Common myeloid progenitor, CD34-positive (primary cell): ENCODE measurements around the gene HBP1.

Experiments used
- CTCF ChIA-PET: fragments of 350-600 bp; sonication (Branson Sonifier 250); formaldehyde crosslinking; loops from one replicate; lab custom pipeline; 2021; ENCODE audit warnings: antibody characterized with exemption; lab: Charles Lee
- POLR2A ChIA-PET: fragments of 350-600 bp; sonication (Branson Sonifier 250); formaldehyde crosslinking; loops from one replicate; lab custom pipeline; 2021; ENCODE audit warnings: antibody characterized with exemption; lab: Charles Lee
- DNase-seq, 3 donors: peaks; one replicate each; pipeline versions ENCODE4 v3.0.0 to v3.0.0-alpha.2; 2013
- H3K27ac ChIP-seq, 2 experiments: 1 replicate in 1 of 2; 2 replicates in 1 of 2; pipeline ENCODE4 v1.7.0; 2013; ENCODE audit warnings: inconsistent platforms in 2 of 2, low read length in 2 of 2, mild to moderate bottlenecking in 2 of 2, low read depth in 1 of 2, moderate library complexity in 1 of 2; ENCODE audit not compliant: severe bottlenecking in 2 of 2, insufficient read depth in 1 of 2, poor library complexity in 1 of 2
- H3K27me3 ChIP-seq, 5 experiments: replicated peaks in 2 of 5; 1 replicate in 3 of 5; 2 replicates in 2 of 5; pipeline versions ENCODE4 v1.6.1 to v1.7.0; 2013; ENCODE audit warnings: low read length in 4 of 5, mild to moderate bottlenecking in 2 of 5, moderate library complexity in 2 of 5, inconsistent platforms in 1 of 5; ENCODE audit not compliant: insufficient read depth in 5 of 5, control insufficient read depth in 4 of 5
- H3K36me3 ChIP-seq, 4 experiments: 1 replicate in 2 of 4; 2 replicates in 2 of 4; pipeline versions ENCODE4 v1.6.1 to v1.7.0; 2013; ENCODE audit warnings: low read length in 3 of 4, control low read depth in 1 of 4, mild to moderate bottlenecking in 1 of 4; ENCODE audit not compliant: control insufficient read depth in 4 of 4, insufficient read depth in 4 of 4
- H3K4me1 ChIP-seq, 4 experiments: 1 replicate in 3 of 4; 2 replicates in 1 of 4; pipeline versions ENCODE4 v1.6.1 to v1.7.1; 2013; ENCODE audit warnings: low read length in 3 of 4, mild to moderate bottlenecking in 3 of 4, control low read depth in 1 of 4, inconsistent platforms in 1 of 4, moderate library complexity in 1 of 4; ENCODE audit not compliant: control insufficient read depth in 4 of 4, insufficient read depth in 4 of 4; ENCODE audit errors: control extremely low read depth in 1 of 4
- H3K4me3 ChIP-seq, 7 experiments: 1 replicate in 4 of 7; 2 replicates in 3 of 7; pipeline versions ENCODE4 v1.5.1 to v1.7.0; 2013; ENCODE audit warnings: mild to moderate bottlenecking in 7 of 7, low read length in 6 of 7, moderate library complexity in 6 of 7, inconsistent platforms in 2 of 7, low read depth in 2 of 7, control low read depth in 1 of 7; ENCODE audit not compliant: insufficient read depth in 4 of 7, control insufficient read depth in 1 of 7; ENCODE audit errors: extremely low read depth in 1 of 7
- H3K9me3 ChIP-seq, 5 experiments: 1 replicate in 4 of 5; 2 replicates in 1 of 5; pipeline versions ENCODE4 v1.6.1 to v1.7.1; 2013; ENCODE audit warnings: low read length in 4 of 5, mild to moderate bottlenecking in 2 of 5, inconsistent platforms in 1 of 5, low read depth in 1 of 5, moderate library complexity in 1 of 5; ENCODE audit not compliant: control insufficient read depth in 4 of 5, insufficient read depth in 2 of 5; ENCODE audit errors: control extremely low read depth in 1 of 5
- WGBS: methylation state at CpG from one replicate; pipeline ENCODE4 v1.1.5; 2013; ENCODE audit not compliant: insufficient coverage; 5-methylcytosine and 5-hydroxymethylcytosine counted together

Gene HBP1

DNA sequence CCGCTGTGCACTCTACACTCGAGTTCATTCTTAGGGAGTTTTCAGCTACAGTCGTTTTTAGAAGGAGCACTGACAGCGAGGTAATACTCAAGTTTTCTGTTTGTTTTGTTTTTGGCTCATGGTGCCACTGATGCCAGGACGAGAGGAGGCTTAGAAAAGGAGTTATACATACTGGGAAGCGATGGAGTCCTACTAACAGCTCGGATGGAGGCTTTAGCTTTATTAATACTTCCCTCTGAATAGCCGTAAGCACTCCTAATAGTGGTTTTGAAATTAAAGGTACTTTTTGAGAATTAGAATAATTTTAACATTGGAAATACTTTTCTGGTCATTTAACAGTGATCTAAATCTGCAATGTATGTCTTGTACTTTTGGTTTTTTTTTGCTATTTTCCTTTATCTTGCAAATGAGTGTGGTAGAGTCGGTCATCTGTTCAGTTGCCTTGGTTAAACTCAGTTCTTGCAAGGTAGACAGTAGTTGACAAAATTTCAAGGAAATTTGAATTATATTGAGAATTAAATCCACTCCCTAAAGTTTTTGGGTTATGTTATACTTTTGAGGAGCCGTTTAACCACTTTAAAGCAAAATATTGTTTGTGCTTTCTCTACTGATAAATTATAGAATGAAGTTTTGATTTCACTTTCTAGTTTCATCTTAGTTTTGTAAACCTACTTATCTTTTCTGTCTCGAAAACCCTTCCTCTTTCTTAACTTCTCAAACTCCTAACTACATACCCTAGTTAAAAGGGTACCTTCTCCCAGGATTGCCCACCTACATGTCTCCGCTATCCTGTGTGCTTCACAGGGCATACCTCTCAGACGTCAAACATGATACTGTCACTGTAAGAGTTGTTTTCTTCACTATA, 1.5 kb downstream of the HBP1 start:
- peak overlapping the region; percentile 74 to 98 (median 87) for H3K4me3 ChIP-seq
- H3K36me3 ChIP-seq = peaks cover 0 to 4% (median 3%) of the 10 kb centered on the region in 4 experiments
- no peaks in the 10 kb centered on the region for H3K27me3 ChIP-seq
- H3K4me1 ChIP-seq = peaks cover 17 to 43% (median 28%) of the 10 kb centered on the region in 4 experiments
- H3K9me3 ChIP-seq = no peaks in the 10 kb centered on the region
- CTCF ChIA-PET = interaction anchor here (2.7 kb wide), 1 partner anchor 11 kb away, joined by 12 read pairs; no protein-coding TSS in a partner anchor
- POLR2A ChIA-PET = interaction anchor here (0.6 to 1.4 kb wide), 4 partner anchors 10 to 96 kb away, joined by 3 to 9 read pairs (median 4); no protein-coding TSS in a partner anchor
- 2% methylated on average over 7 of the region's 13 CpGs for WGBS
- peak in 2 of 3 donors; percentile 25 to 31 for DNase-seq
- H3K27ac ChIP-seq = peak overlapping the region; percentile 97 to 99

DNA sequence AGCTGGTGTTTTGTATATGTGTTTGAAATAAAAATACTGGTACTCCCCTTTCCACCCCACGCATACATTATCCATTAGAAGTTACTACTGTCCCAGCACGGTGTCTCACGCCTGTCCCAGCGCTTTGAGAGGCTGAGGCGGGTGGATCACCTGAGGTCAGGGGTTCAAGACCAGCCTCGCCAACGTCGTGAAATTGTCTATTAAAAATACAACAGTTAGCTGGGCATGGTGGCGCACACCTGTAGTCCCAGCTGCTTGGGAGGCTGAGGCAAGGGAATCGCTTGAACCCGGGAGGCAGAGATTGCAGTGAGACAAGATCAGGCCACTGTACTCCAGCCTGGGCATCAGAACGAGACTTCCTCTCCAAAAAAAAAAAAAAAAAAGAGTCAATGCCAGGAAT, 2.7 kb downstream of the HBP1 start:
- Histone ChIP-seq H3K4me1 (peaks cover 17 to 43% (median 28%) of the 10 kb centered on the region in 4 experiments), H3K9me3 (no peaks in the 10 kb centered on the region), H3K27ac (no peak overlapping the region), H3K27me3 (no peaks in the 10 kb centered on the region), H3K36me3 (peaks cover 0 to 4% (median 3%) of the 10 kb centered on the region in 4 experiments), H3K4me3 (peak overlapping the region in 1 of 7 experiments; percentile 10)
- CTCF ChIA-PET = no interaction called here
- WGBS = 100% methylated on average over 6 of the region's 12 CpGs
- POLR2A ChIA-PET = no interaction called here
- DNase-seq = no peak

DNA sequence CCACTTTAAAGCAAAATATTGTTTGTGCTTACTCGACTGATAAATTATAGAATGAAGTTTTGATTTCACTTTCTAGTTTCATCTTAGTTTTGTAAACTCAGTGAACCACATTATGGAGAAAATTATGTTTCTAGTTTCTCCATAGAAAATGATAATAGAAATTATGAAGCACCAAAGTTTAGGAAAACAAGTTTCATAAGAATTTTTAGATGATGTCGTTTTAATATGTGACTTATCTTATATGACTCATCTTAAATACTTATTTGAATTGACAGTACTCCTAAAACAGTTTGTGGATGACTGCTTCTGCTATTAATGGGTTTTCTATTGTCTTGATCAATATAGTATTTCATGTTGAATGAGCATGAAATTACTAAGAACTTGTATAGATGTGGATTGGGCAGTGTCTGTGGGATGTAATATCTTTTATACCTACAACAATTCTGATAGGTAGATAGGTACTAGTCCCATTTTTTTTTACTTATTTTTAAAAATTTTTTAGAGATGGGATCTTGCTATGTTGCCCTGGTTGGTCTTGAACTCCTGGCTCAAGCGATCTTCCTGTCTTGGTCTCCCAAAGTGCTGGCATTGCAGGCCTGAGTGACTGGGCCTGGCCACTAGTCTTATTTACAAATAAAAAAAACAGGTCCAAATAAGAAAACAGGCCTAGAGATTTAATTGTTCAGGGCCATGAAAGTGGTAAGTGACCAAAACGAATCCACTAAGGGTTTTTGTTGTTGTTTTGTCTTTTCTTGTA, 3.7 kb downstream of the HBP1 start:
- no peaks in the 10 kb centered on the region for H3K27me3 ChIP-seq
- no peak for DNase-seq
- H3K4me3 ChIP-seq = no peak overlapping the region
- peaks cover 0 to 4% (median 3%) of the 10 kb centered on the region in 4 experiments for H3K36me3 ChIP-seq
- POLR2A ChIA-PET = no interaction called here
- H3K9me3 ChIP-seq = no peaks in the 10 kb centered on the region
- CTCF ChIA-PET = interaction anchor here (2.1 kb wide), 1 partner anchor 10 kb away, joined by 7 read pairs; no protein-coding TSS in a partner anchor
- H3K27ac ChIP-seq = no peak overlapping the region
- peaks cover 17 to 43% (median 21%) of the 10 kb centered on the region in 4 experiments for H3K4me1 ChIP-seq
- WGBS = 80% methylated on average over 1 of the region's 4 CpGs

DNA sequence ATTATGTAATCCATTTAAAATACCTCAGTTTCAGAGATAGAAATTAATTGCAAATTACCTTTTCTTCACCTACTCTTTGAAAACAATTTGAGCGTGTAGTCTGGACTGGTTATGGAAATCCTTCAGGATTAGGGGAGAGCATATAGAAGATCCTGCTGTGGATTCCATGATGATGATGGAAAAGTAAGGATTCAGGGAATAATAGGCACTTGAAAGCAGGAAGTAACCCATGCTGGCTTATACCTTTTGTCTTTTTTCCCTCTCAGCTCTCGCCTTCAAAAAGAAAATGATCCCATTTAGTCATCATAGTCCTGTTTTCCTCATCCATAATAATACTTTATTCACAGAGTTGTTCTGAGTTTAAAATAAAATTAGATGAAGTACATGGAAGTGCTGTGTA, 4.4 kb downstream of the HBP1 start:
- no peak overlapping the region for H3K27ac ChIP-seq
- H3K27me3 ChIP-seq = no peaks in the 10 kb centered on the region
- peak overlapping the region in 1 of 7 experiments; percentile 15 for H3K4me3 ChIP-seq
- H3K4me1 ChIP-seq = peaks cover 11 to 38% (median 18%) of the 10 kb centered on the region in 4 experiments
- WGBS = no CpG with 5 or more reads among the region's 2 CpGs
- DNase-seq = no peak
- ChIA-PET POLR2A (no interaction called here), CTCF (interaction anchor here (1.0 to 2.1 kb wide), 4 partner anchors 9 to 21 kb away, joined by 5 to 11 read pairs (median 8); no protein-coding TSS in a partner anchor)
- no peaks in the 10 kb centered on the region for H3K9me3 ChIP-seq
- H3K36me3 ChIP-seq = peaks cover 0 to 4% (median 3%) of the 10 kb centered on the region in 4 experiments

DNA sequence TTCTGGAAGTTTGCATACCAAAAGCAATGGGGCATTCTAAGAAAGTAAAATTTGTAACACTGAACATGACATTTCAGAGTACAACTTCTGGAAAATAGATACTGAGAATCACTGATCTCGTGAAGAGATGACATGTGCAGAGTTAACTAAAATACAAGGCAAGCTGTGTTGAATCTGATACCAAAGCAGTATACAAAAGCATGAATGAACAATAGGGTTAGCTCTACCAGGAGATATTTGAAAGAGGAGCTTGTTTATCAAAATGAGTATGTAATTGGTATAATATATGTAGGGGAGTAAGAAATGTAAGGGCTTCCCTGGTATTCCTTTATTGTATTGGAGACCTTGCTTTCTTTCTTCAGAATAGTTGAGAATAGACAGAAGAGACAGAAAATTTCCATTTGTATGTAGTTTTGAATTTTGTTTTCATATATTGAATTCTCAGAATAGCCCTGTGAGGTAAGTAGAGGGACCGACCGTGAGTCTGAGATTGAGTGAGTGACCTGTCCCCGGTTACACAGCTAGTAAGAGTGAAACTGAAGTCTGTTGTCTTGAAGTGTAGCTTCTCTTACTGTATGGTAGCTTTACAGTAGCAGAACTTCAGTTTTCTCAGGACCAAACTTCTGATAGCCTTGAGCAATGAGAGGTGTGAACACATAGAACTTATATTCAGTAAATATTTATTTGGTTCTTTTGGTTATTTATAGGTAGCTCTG, 5.0 kb downstream of the HBP1 start:
- Histone ChIP-seq H3K36me3 (peaks cover 0 to 4% (median 3%) of the 10 kb centered on the region in 4 experiments), H3K27ac (no peak overlapping the region), H3K27me3 (no peaks in the 10 kb centered on the region), H3K9me3 (no peaks in the 10 kb centered on the region), H3K4me1 (peaks cover 10 to 37% (median 17%) of the 10 kb centered on the region in 4 experiments), H3K4me3 (no peak overlapping the region)
- 83% methylated on average over 3 of the region's 4 CpGs for WGBS
- CTCF ChIA-PET = interaction anchor here (0.6 to 2.1 kb wide), 8 partner anchors 9 to 276 kb away, joined by 3 to 11 read pairs (median 4); no protein-coding TSS in a partner anchor
- POLR2A ChIA-PET = interaction anchor here (0.5 to 0.6 kb wide), 2 partner anchors 11 to 153 kb away, joined by 3 to 5 read pairs; no protein-coding TSS in a partner anchor
- DNase-seq = no peak

DNA sequence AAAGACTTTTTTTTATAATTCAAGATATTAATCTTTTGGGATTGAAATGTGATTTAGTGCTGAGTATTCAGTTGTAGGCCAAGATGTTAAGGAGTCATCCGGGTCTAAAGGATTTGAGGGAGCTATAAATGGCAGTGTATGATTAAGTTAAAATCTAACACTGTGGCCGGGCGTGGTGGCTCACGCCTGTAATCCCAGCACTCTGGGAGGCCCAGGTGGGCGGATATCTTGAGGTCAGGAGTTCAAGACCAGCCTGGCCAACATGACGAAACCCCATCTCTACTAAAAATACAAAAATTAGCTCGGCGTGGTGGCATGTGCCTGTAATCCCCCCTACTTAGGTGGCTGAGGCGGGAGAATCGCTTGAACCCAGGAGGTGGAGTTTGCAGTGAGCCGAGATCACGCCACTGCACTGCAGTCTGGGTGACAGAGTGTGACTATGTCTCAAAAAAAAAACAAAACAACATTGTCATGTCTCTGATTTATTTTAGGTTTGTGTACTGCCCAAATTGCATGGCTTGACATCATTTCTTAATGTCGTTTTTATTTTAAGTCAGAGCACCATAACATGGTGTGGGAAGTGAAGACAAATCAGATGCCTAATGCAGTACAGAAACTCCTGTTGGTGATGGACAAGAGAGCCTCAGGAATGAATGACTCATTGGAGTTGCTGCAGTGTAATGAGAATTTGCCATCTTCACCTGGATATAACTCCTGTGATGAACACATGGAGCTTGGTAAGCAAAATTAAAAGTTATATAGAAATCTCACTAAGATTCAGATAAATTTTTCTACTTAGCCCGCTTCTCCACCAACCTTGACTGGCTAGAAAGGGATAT, 10.7 kb downstream of the HBP1 start:
- POLR2A ChIA-PET = interaction anchor here (1.7 kb wide), 1 partner anchor 10 kb away, joined by 5 read pairs; no protein-coding TSS in a partner anchor
- 100% methylated on average over 8 of the region's 14 CpGs for WGBS
- H3K9me3 ChIP-seq = no peaks in the 10 kb centered on the region
- CTCF ChIA-PET = interaction anchor here (1.2 to 1.8 kb wide), 2 partner anchors 10 to 31 kb away, joined by 4 to 6 read pairs; no protein-coding TSS in a partner anchor
- peaks cover 12 to 32% (median 18%) of the 10 kb centered on the region in 4 experiments for H3K36me3 ChIP-seq
- peaks cover 4 to 19% (median 8%) of the 10 kb centered on the region in 4 experiments for H3K4me1 ChIP-seq
- no peak overlapping the region for H3K4me3 ChIP-seq
- H3K27ac ChIP-seq = no peak overlapping the region
- no peaks in the 10 kb centered on the region for H3K27me3 ChIP-seq
- DNase-seq = no peak
